ENCODE results near the gene ANP32A.

The ANP32A gene

DNA sequence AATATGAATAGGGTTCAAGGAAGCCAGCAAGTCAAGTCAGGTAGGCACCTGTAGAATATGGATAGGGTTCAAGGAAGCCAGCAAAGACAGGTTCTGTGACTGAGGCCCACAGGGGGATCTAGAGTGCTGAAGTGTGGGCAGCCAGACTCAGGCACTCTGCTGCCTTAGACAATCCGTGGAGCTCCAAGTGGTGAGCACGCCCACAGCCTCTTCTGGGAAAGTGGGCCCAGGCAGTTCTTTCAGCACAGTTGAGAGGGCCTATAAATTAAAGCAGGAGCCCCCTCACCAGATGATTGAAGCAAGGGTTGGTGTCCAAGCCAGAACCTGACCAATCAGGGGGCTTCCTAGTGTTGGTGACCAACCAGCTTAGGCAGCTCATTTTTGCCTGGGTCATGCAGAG, 51.0 kb downstream of the ANP32A start:
- TF ChIP-seq TAF1 (IDR thresholded peaks at IDR 0.05; ENCODE audit: borderline replicate concordance, insufficient read depth, low read length) (no peak), POLR2AphosphoS5 (IDR thresholded peaks at IDR 0.05; ENCODE audit: low read depth, low read length) (no peak), FOXP2 (optimal IDR thresholded peaks at IDR 0.05; ENCODE audit: borderline replicate concordance, extremely low read depth, extremely low read length, insufficient read depth) (no peak), SIN3A (IDR thresholded peaks at IDR 0.05; ENCODE audit: borderline replicate concordance, insufficient read depth, low read length) (no peak)
- TF ChIP-seq, protein P1, sequence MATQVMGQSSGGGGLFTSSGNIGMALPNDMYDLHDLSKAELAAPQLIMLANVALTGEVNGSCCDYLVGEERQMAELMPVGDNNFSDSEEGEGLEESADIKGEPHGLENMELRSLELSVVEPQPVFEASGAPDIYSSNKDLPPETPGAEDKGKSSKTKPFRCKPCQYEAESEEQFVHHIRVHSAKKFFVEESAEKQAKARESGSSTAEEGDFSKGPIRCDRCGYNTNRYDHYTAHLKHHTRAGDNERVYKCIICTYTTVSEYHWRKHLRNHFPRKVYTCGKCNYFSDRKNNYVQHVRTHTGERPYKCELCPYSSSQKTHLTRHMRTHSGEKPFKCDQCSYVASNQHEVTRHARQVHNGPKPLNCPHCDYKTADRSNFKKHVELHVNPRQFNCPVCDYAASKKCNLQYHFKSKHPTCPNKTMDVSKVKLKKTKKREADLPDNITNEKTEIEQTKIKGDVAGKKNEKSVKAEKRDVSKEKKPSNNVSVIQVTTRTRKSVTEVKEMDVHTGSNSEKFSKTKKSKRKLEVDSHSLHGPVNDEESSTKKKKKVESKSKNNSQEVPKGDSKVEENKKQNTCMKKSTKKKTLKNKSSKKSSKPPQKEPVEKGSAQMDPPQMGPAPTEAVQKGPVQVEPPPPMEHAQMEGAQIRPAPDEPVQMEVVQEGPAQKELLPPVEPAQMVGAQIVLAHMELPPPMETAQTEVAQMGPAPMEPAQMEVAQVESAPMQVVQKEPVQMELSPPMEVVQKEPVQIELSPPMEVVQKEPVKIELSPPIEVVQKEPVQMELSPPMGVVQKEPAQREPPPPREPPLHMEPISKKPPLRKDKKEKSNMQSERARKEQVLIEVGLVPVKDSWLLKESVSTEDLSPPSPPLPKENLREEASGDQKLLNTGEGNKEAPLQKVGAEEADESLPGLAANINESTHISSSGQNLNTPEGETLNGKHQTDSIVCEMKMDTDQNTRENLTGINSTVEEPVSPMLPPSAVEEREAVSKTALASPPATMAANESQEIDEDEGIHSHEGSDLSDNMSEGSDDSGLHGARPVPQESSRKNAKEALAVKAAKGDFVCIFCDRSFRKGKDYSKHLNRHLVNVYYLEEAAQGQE (IDR thresholded peaks at IDR 0.05; ENCODE audit: insufficient read depth in 1 of 2, low read depth in 2 of 2, low read length in 2 of 2) = no peak

DNA sequence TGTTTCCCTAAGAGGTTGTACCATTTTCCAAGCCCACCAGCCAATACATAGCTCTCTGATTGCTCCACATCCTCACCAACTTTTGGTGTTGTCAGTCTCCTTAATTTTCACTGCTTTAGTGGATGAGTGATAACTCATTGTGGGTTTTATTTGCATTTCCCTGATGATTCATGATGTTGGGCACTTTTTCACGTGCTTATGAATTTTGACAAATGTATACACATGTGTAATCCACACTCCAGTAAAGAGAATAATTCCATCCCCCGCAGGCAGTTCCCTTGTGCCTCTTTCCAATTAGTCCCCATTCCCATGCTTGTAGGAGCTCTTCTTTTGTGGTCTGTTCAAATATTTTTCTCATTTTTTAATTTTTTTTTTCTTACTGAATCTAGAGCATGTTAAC, 52.4 kb downstream of the ANP32A start:
- TF ChIP-seq, protein P1 (IDR thresholded peaks at IDR 0.05; ENCODE audit: insufficient read depth in 1 of 2, low read depth in 2 of 2, low read length in 2 of 2) = no peak
- no peak for TF ChIP-seq POLR2AphosphoS5 (IDR thresholded peaks at IDR 0.05; ENCODE audit: low read depth, low read length)
- TF ChIP-seq FOXP2 (optimal IDR thresholded peaks at IDR 0.05; ENCODE audit: borderline replicate concordance, extremely low read depth, extremely low read length, insufficient read depth) = no peak
- no peak for TF ChIP-seq SIN3A (IDR thresholded peaks at IDR 0.05; ENCODE audit: borderline replicate concordance, insufficient read depth, low read length)
- no peak for TF ChIP-seq TAF1 (IDR thresholded peaks at IDR 0.05; ENCODE audit: borderline replicate concordance, insufficient read depth, low read length)

DNA sequence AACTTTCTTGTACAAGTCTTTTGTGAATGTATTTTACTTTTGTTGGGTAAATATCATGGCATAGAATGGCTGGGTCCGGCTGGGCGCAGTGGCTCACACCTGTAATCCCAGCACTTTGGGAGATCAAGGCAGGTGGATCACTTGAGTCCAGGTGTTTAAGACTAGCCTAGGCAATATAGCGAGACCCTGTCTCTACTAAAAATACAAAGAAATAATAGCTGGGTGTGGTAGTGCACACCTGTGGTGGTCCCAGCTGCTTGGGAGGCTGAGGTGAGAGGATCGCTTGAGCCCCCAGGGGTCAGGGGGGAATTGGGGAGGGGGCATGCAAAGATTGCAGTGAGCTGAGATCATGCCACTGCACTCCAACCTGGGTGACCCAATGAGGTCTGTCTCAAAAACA, 52.9 kb downstream of the ANP32A start:
- no peak for TF ChIP-seq TAF1 (IDR thresholded peaks at IDR 0.05; ENCODE audit: borderline replicate concordance, insufficient read depth, low read length)
- no peak for TF ChIP-seq FOXP2 (optimal IDR thresholded peaks at IDR 0.05; ENCODE audit: borderline replicate concordance, extremely low read depth, extremely low read length, insufficient read depth)
- TF ChIP-seq POLR2AphosphoS5 (IDR thresholded peaks at IDR 0.05; ENCODE audit: low read depth, low read length) = no peak
- no peak for TF ChIP-seq SIN3A (IDR thresholded peaks at IDR 0.05; ENCODE audit: borderline replicate concordance, insufficient read depth, low read length)
- TF ChIP-seq, protein P1 (IDR thresholded peaks at IDR 0.05; ENCODE audit: insufficient read depth in 1 of 2, low read depth in 2 of 2, low read length in 2 of 2) = no peak

DNA sequence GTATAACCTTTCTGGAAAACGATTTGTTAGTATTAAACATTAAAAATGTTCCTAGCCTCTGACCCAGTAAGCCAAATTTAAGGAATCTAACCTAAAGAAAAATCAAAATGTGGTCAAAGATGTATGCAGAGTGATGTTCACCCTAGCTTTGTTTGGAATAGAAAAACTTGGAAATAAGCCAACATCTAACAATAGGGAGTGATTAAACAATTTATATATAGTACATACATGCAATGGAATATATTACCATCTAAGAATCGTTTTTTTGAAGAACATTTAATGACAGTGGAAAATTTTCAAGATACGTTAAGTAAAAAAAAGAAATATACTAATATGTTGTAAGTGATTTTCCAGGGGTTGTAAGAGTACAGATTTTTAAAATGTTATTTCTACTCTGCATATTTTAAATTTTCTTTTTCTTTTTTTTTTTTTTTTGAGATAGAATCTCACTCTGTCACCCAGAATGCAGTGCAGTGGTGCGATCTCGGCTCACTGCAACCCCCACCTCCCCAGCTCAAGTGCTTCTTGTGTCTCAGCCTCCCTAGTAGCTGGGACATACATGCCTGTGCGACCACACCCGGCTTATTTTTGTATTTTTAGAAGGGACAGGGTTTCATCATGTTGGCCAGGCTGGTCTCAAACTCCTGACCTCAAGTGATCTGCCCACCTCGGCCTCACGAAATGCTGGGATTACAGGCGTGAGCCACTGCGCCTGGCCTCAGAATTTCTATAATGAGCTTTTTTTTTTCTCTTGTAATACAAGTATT, 54.9 kb downstream of the ANP32A start:
- TF ChIP-seq, protein P1 (IDR thresholded peaks at IDR 0.05; ENCODE audit: insufficient read depth in 1 of 2, low read depth in 2 of 2, low read length in 2 of 2) = no peak
- TF ChIP-seq SIN3A (IDR thresholded peaks at IDR 0.05; ENCODE audit: borderline replicate concordance, insufficient read depth, low read length) = no peak
- no peak for TF ChIP-seq TAF1 (IDR thresholded peaks at IDR 0.05; ENCODE audit: borderline replicate concordance, insufficient read depth, low read length)
- TF ChIP-seq POLR2AphosphoS5 (IDR thresholded peaks at IDR 0.05; ENCODE audit: low read depth, low read length) = no peak
- TF ChIP-seq FOXP2 (optimal IDR thresholded peaks at IDR 0.05; ENCODE audit: borderline replicate concordance, extremely low read depth, extremely low read length, insufficient read depth) = no peak
